ENCODE results near the gene IPO11. TPM values are rescaled to one million over a fixed set of nuclear protein-coding genes. Genes with fewer than 3 reads are reported as not detected.

IPO11 gene
- total RNA-seq, 1 experiment from 2014 or later: 66.5 TPM

GRCh38 chr5:62499756-62500155 is 87.2 kb downstream of the IPO11 start:
- ChIA-PET POLR2A (ENCODE audit: low non-redundant PET) (no interaction called here), CTCF (no interaction called here)
- DNase-seq (ENCODE audit: low spot score): no peak
- TF ChIP-seq CTCF (conservative IDR thresholded peaks at IDR 0.05; ENCODE audit: low read depth, low read length) (no peak), EZH2 (IDR thresholded peaks at IDR 0.05; ENCODE audit: borderline replicate concordance, low read depth, low read length, poor library complexity, severe bottlenecking) (no peak)
- BruUV-seq (replicated peaks): no TSS peak
- no peak overlapping the region for H3K27ac ChIP-seq (ENCODE audit: low read depth, low read length, poor library complexity, severe bottlenecking)
- intact Hi-C loops (cut with micrococcal nuclease; ENCODE audit: unreplicated experiment): no loop called here
- no peaks in the 10 kb centered on the region for H3K9me3 ChIP-seq (ENCODE audit: low read depth, low read length, poor library complexity, severe bottlenecking)
- H3K4me3 ChIP-seq (ENCODE audit: low read depth, low read length, poor library complexity, severe bottlenecking): no peak overlapping the region
- no peaks in the 10 kb centered on the region for H3K36me3 ChIP-seq (ENCODE audit: insufficient read depth, low read length, poor library complexity, severe bottlenecking)
- peaks cover 7% of the 10 kb centered on the region for H3K4me1 ChIP-seq (ENCODE audit: insufficient read depth, low read length, poor library complexity, severe bottlenecking)
- H3K27me3 ChIP-seq (replicated peaks; ENCODE audit: insufficient read depth, low read depth, low read length, poor library complexity): no peaks in the 10 kb centered on the region

GRCh38 chr5:62502456-62503101 is 90.0 kb downstream of the IPO11 start:
- no peaks in the 10 kb centered on the region for H3K9me3 ChIP-seq (ENCODE audit: low read depth, low read length, poor library complexity, severe bottlenecking)
- BruUV-seq (replicated peaks): no TSS peak
- no peak overlapping the region for H3K4me3 ChIP-seq (ENCODE audit: low read depth, low read length, poor library complexity, severe bottlenecking)
- DNase-seq (ENCODE audit: low spot score): no peak
- no peak for TF ChIP-seq CTCF (conservative IDR thresholded peaks at IDR 0.05; ENCODE audit: low read depth, low read length)
- peaks cover 31% of the 10 kb centered on the region for H3K4me1 ChIP-seq (ENCODE audit: insufficient read depth, low read length, poor library complexity, severe bottlenecking)
- POLR2A ChIA-PET (ENCODE audit: low non-redundant PET): no interaction called here
- H3K36me3 ChIP-seq (ENCODE audit: insufficient read depth, low read length, poor library complexity, severe bottlenecking): no peaks in the 10 kb centered on the region
- intact Hi-C loops (cut with micrococcal nuclease; ENCODE audit: unreplicated experiment): no loop called here
- no peak overlapping the region for H3K27ac ChIP-seq (ENCODE audit: low read depth, low read length, poor library complexity, severe bottlenecking)
- CTCF ChIA-PET: no interaction called here
- H3K27me3 ChIP-seq (replicated peaks; ENCODE audit: insufficient read depth, low read depth, low read length, poor library complexity): no peaks in the 10 kb centered on the region

GRCh38 chr5:62504129-62504528 is 91.6 kb downstream of the IPO11 start:
- POLR2A ChIA-PET (ENCODE audit: low non-redundant PET): no interaction called here
- TF ChIP-seq CTCF (conservative IDR thresholded peaks at IDR 0.05; ENCODE audit: low read depth, low read length) (no peak), EZH2 (IDR thresholded peaks at IDR 0.05; ENCODE audit: borderline replicate concordance, low read depth, low read length, poor library complexity, severe bottlenecking) (no peak)
- intact Hi-C loops (cut with micrococcal nuclease; ENCODE audit: unreplicated experiment): no loop called here
- CTCF ChIA-PET: no interaction called here
- Histone ChIP-seq H3K27ac (ENCODE audit: low read depth, low read length, poor library complexity, severe bottlenecking) (no peak overlapping the region), H3K36me3 (ENCODE audit: insufficient read depth, low read length, poor library complexity, severe bottlenecking) (peaks cover 4% of the 10 kb centered on the region), H3K9me3 (ENCODE audit: low read depth, low read length, poor library complexity, severe bottlenecking) (no peaks in the 10 kb centered on the region), H3K4me3 (ENCODE audit: low read depth, low read length, poor library complexity, severe bottlenecking) (no peak overlapping the region), H3K27me3 (replicated peaks; ENCODE audit: insufficient read depth, low read depth, low read length, poor library complexity) (no peaks in the 10 kb centered on the region), H3K4me1 (ENCODE audit: insufficient read depth, low read length, poor library complexity, severe bottlenecking) (peaks cover 36% of the 10 kb centered on the region)
- no peak for DNase-seq (ENCODE audit: low spot score)
- BruUV-seq (replicated peaks): no TSS peak

Data from A673 (cell line).